Body of pancreas (tissue), 4 donors: ENCODE results near the gene CMC4.
A peak's percentile ranks its signal among the peaks of the same experiment; 100 is the strongest.

Source experiments
- POLR2A ChIP-seq, 3 donors: fragments of 450-650 bp; IDR thresholded peaks; one replicate each; pipeline ENCODE4 v1.6.1; 2016; ENCODE audit warnings: antibody characterized with exemption in 3 of 3, mild to moderate bottlenecking in 2 of 3
- TF ChIP-seq, protein P1 (sequence below), 7 experiments: fragments of 450-650 bp in 4 of 7; fragments of 200-600 bp in 3 of 7; sonication (generic) in 3 of 7; IDR thresholded peaks; one replicate each; pipeline ENCODE4 v1.5.1; 2016 to 2019; ENCODE audit warnings: antibody characterized with exemption in 7 of 7

- TF ChIP-seq, protein P1, sequence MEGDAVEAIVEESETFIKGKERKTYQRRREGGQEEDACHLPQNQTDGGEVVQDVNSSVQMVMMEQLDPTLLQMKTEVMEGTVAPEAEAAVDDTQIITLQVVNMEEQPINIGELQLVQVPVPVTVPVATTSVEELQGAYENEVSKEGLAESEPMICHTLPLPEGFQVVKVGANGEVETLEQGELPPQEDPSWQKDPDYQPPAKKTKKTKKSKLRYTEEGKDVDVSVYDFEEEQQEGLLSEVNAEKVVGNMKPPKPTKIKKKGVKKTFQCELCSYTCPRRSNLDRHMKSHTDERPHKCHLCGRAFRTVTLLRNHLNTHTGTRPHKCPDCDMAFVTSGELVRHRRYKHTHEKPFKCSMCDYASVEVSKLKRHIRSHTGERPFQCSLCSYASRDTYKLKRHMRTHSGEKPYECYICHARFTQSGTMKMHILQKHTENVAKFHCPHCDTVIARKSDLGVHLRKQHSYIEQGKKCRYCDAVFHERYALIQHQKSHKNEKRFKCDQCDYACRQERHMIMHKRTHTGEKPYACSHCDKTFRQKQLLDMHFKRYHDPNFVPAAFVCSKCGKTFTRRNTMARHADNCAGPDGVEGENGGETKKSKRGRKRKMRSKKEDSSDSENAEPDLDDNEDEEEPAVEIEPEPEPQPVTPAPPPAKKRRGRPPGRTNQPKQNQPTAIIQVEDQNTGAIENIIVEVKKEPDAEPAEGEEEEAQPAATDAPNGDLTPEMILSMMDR (IDR thresholded peaks at IDR 0.05) = no peak
- peak in 1 of 3 donors; percentile 37 for TF ChIP-seq POLR2A (IDR thresholded peaks at IDR 0.05)
Observed at GRCh38 chrX:155022585-155022984, 48.4 kb downstream of the CMC4 start, which contains the start of gene F8.
